Measurements from ENCODE around the gene MED8. TPM values are rescaled to one million over a fixed set of nuclear protein-coding genes. Genes with fewer than 3 reads are reported as not detected.

Gene MED8
- total RNA-seq, 1 donor from 2014 or later, result 83.2 TPM

DNA sequence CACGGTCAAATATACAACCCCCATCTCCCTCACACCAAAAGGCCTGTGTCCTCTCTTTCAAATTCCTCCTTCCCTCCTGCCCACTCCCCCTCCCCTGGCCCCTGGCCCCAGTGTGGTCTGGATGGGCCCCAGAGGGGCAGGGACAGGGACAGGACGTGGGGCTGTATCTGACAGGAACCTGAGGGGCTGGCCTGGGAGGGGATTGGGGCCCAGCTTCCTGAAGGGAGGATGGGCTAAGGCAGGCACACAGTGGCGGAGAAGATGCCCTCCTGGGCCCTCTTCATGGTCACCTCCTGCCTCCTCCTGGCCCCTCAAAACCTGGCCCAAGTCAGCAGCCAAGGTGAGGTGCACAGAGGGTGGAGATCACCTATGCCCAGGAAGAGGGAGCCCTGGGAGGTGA, 52.0 kb downstream of the MED8 start, which contains the start of gene MPL:
MPL (plus strand) TSS at position 231 of the 400 bp plus-strand sequence; CDS start at position 262, 31 bp downstream.
- Histone ChIP-seq H3K36me3 (ENCODE audit: control insufficient read depth, insufficient read depth, low read length) (no peaks in the 10 kb centered on the region), H3K27me3 (ENCODE audit: control insufficient read depth, insufficient read depth, low read length) (peaks cover 3% of the 10 kb centered on the region), H3K4me3 (ENCODE audit: low read depth, low read length) (no peak within 1 kb of the TSS)
- TF ChIP-seq, protein P1, sequence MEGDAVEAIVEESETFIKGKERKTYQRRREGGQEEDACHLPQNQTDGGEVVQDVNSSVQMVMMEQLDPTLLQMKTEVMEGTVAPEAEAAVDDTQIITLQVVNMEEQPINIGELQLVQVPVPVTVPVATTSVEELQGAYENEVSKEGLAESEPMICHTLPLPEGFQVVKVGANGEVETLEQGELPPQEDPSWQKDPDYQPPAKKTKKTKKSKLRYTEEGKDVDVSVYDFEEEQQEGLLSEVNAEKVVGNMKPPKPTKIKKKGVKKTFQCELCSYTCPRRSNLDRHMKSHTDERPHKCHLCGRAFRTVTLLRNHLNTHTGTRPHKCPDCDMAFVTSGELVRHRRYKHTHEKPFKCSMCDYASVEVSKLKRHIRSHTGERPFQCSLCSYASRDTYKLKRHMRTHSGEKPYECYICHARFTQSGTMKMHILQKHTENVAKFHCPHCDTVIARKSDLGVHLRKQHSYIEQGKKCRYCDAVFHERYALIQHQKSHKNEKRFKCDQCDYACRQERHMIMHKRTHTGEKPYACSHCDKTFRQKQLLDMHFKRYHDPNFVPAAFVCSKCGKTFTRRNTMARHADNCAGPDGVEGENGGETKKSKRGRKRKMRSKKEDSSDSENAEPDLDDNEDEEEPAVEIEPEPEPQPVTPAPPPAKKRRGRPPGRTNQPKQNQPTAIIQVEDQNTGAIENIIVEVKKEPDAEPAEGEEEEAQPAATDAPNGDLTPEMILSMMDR (IDR thresholded peaks at IDR 0.05; ENCODE audit: insufficient read depth, low read length, severe bottlenecking), result no peak
- FAIRE-seq, result no peak
- no peak for DNase-seq (ENCODE audit: low read depth)

DNA sequence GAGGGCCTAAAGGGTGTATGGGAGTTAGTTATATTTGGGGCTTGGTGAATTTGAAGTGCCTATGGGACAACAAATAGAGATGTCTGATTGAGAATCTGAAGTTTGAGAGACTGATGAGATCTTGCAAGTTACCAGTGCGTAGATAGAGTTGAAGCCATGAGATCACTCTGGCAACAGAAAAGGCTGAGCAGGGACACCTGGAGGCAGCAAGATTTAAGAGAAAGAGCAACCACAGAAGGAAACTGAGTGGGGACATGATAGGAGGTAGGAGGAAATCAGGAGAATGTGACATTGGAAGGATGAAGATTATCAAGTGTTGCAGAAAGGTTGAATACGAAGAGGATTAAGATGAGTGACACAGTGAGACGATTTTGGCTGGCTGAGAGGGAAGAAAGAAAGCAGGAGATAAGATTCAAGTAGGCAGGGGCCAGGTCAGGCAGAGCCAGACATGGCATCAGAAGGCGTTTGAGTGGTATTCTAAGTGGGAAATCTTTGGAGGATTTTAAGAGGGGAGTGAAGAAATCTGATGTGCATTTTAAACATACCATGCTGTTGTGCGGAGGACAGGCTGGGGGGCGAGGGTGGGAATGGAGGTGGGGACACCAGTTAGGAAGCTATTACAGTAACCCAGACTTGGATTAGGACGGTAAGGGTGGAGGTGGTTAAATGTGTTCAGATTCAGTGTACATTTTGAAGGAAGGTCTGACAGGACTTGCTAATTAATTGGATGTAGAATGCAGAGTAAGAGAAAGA, 55.0 kb downstream of the MED8 start:
- FAIRE-seq, result peak; percentile 73
- Histone ChIP-seq H3K36me3 (ENCODE audit: control insufficient read depth, insufficient read depth, low read length) (no peaks in the 10 kb centered on the region), H3K27me3 (ENCODE audit: control insufficient read depth, insufficient read depth, low read length) (peaks cover 3% of the 10 kb centered on the region), H3K4me3 (ENCODE audit: low read depth, low read length) (no peak overlapping the region)
- no peak for DNase-seq (ENCODE audit: low read depth)
- TF ChIP-seq, protein P1 (IDR thresholded peaks at IDR 0.05; ENCODE audit: insufficient read depth, low read length, severe bottlenecking), result no peak

Other genes starting within 250 kb of the MED8 start
- gene EBNA1BP2, start 217.5 kb downstream of the MED8 start, total RNA-seq, result 161 and 186 TPM in 2 replicates
- gene CFAP57, start 217.5 kb downstream of the MED8 start, total RNA-seq, result under 0.01 TPM in 1 of 2 replicates, not detected in the other
- 9.5 and 23.9 TPM in 2 replicates for gene TMEM125, start 119.8 kb downstream of the MED8 start, total RNA-seq
- 3.4 and 11.4 TPM in 2 replicates for gene C1orf210, start 104.2 kb downstream of the MED8 start, total RNA-seq
- 0.53 TPM in 1 of 2 replicates, not detected in the other for gene TIE1, start 88.8 kb downstream of the MED8 start, total RNA-seq
- gene MPL, start 52.0 kb downstream of the MED8 start, total RNA-seq, result not detected in 2 replicates
- 2.6 and 3.1 TPM in 2 replicates for gene CDC20, start 30.8 kb downstream of the MED8 start, total RNA-seq
- gene ELOVL1, start 21.8 kb downstream of the MED8 start, total RNA-seq, result 55.8 and 75.8 TPM in 2 replicates
- gene SZT2, start 99 bp upstream of the MED8 start, total RNA-seq, result 12.6 and 16.5 TPM in 2 replicates
- gene HYI, start 64.1 kb upstream of the MED8 start, total RNA-seq, result 21.8 and 28.7 TPM in 2 replicates
- gene PTPRF, start 141.1 kb upstream of the MED8 start, total RNA-seq, result 127 and 202 TPM in 2 replicates